HepG2 (cell line): ENCODE measurements around the gene ZBP1. TPM values are rescaled to one million over a fixed set of nuclear protein-coding genes. Genes with fewer than 3 reads are reported as not detected.

ENCODE experiments used
- DDIT3 ChIP-seq: sonication (generic); formaldehyde crosslinking; IDR thresholded peaks from 2 replicates; pipeline ENCODE4 v1.4.0; 2020; ENCODE audit warnings: mild to moderate bottlenecking, missing genetic modification reagents
- E2F2 ChIP-seq: sonication (generic); formaldehyde crosslinking; IDR thresholded peaks from 2 replicates; pipeline ENCODE4 v1.4.0; 2020; ENCODE audit warnings: missing genetic modification reagents, borderline replicate concordance
- ESRRA ChIP-seq: sonication (generic); formaldehyde crosslinking; IDR thresholded peaks from 2 replicates; pipeline ENCODE4 v1.5.1; 2020; ENCODE audit warnings: mild to moderate bottlenecking, low read depth, missing genetic modification reagents
- GTF2F1 ChIP-seq: fragments of 150-350 bp; IDR thresholded peaks from 2 replicates; pipeline ENCODE4 v1.6.1; 2014; ENCODE audit warnings: low read length
- HHEX ChIP-seq: IDR thresholded peaks from 2 replicates; pipeline ENCODE4 v1.6.1; 2016; ENCODE audit warnings: control low read depth
- KMT2A ChIP-seq: sonication (generic); formaldehyde crosslinking; IDR thresholded peaks from 2 replicates; pipeline ENCODE4 v1.4.0; 2020; ENCODE audit warnings: missing genetic modification reagents
- MBNL3 ChIP-seq: fragments of 250-450 bp; sonication (Bioruptor Pico); conservative IDR thresholded peaks from 2 replicates; pipeline ENCODE4 v1.8.0; 2022; ENCODE audit warnings: mild to moderate bottlenecking, inconsistent platforms
- MXD4 ChIP-seq: IDR thresholded peaks from 2 replicates; pipeline ENCODE4 v1.6.1; 2016; ENCODE audit warnings: mild to moderate bottlenecking, missing biosample characterization, missing genetic modification reagents
- NFKBIZ ChIP-seq: IDR thresholded peaks from 2 replicates; pipeline ENCODE4 v1.6.1; 2018; ENCODE audit warnings: missing genetic modification reagents, missing compliant biosample characterization
- PLSCR1 ChIP-seq: sonication (generic); formaldehyde crosslinking; IDR thresholded peaks from 2 replicates; pipeline ENCODE4 v1.5.0; 2020; ENCODE audit warnings: missing genetic modification reagents, mild to moderate bottlenecking, borderline replicate concordance
- TAF15 ChIP-seq: fragments of 200-400 bp; formaldehyde crosslinking; IDR thresholded peaks from one replicate; pipeline ENCODE4 v1.6.1; 2018; ENCODE audit warnings: mild to moderate bottlenecking, low read depth, low read length; ENCODE audit not compliant: poor library complexity, severe bottlenecking
- TBL1XR1 ChIP-seq: fragments of 150-350 bp; IDR thresholded peaks from 2 replicates; pipeline ENCODE4 v1.6.1; 2014; ENCODE audit warnings: borderline replicate concordance, low read length; ENCODE audit not compliant: partially characterized antibody
- ZFP36 ChIP-seq: fragments of 150-350 bp; IDR thresholded peaks from 2 replicates; pipeline ENCODE4 v1.6.1; 2018; ENCODE audit warnings: borderline replicate concordance, low read length, low read depth; ENCODE audit not compliant: partially characterized antibody
- ZNF224 ChIP-seq: sonication (generic); formaldehyde crosslinking; IDR thresholded peaks from 2 replicates; pipeline ENCODE4 v1.5.0; 2020; ENCODE audit warnings: mild to moderate bottlenecking, missing genetic modification reagents
- ZNF264 ChIP-seq: sonication (generic); formaldehyde crosslinking; IDR thresholded peaks from 2 replicates; pipeline ENCODE4 v1.4.0; 2020; ENCODE audit warnings: missing genetic modification reagents
- ZNF615 ChIP-seq: sonication (generic); formaldehyde crosslinking; IDR thresholded peaks from 2 replicates; pipeline ENCODE4 v1.5.0; 2020; ENCODE audit warnings: mild to moderate bottlenecking, missing genetic modification reagents, borderline replicate concordance
- ZNF75D ChIP-seq: sonication (generic); formaldehyde crosslinking; IDR thresholded peaks from 2 replicates; pipeline ENCODE4 v1.8.1; 2023; ENCODE audit warnings: missing genetic modification reagents, mild to moderate bottlenecking, borderline replicate concordance
- ZNF782 ChIP-seq: sonication (generic); formaldehyde crosslinking; IDR thresholded peaks from 2 replicates; pipeline ENCODE4 v1.4.0; 2020; ENCODE audit warnings: missing genetic modification reagents, mild to moderate bottlenecking, borderline replicate concordance
- polyA plus RNA-seq, 8 experiments: library from polyadenylated mRNA; depleted of rRNA in 3 of 8; stranded (reverse) in 7 of 8; unstranded in 1 of 8; fragments of >200 nt; fragmentation: Illumina TruSeq in 4 of 8; extraction: Trizol in 4 of 8; gene quantifications; 2 replicates each; pipeline versions ENCODE4 v1.2.1 to v1.2.3, GENCODE V29; 2011 to 2016; ENCODE audit warnings: low read depth in 4 of 8, missing spikeins in 1 of 8, mixed read lengths in 1 of 8; ENCODE audit not compliant: insufficient read depth in 1 of 8
- total RNA-seq, 5 experiments: library from RNA; depleted of rRNA; stranded (reverse); fragments of >200 nt; fragmentation: Illumina TruSeq; extraction: Trizol; gene quantifications; 2 replicates each; pipeline ENCODE4 v1.2.3, GENCODE V29; 2016; ENCODE audit warnings: low read depth in 1 of 5
- TF ChIP-seq, protein P1 (sequence below): sonication (generic); formaldehyde crosslinking; IDR thresholded peaks from 2 replicates; pipeline ENCODE4 v1.8.1; 2023; ENCODE audit warnings: mild to moderate bottlenecking, moderate library complexity, missing genetic modification reagents
- TF ChIP-seq, protein P2 (sequence below): sonication (generic); formaldehyde crosslinking; IDR thresholded peaks from 2 replicates; pipeline ENCODE4 v1.4.0; 2020; ENCODE audit warnings: missing genetic modification reagents, mild to moderate bottlenecking, borderline replicate concordance
- TF ChIP-seq, protein P3 (sequence below): IDR thresholded peaks from 2 replicates; pipeline ENCODE4 v1.6.1; 2016; ENCODE audit warnings: missing genetic modification reagents, missing compliant biosample characterization

Gene ZBP1
- total and polyA plus RNA-seq, 2 of the 13 experiments (the other 11 are each of a cell fraction or from before 2014, with no cell fraction given) = not detected

DNA sequence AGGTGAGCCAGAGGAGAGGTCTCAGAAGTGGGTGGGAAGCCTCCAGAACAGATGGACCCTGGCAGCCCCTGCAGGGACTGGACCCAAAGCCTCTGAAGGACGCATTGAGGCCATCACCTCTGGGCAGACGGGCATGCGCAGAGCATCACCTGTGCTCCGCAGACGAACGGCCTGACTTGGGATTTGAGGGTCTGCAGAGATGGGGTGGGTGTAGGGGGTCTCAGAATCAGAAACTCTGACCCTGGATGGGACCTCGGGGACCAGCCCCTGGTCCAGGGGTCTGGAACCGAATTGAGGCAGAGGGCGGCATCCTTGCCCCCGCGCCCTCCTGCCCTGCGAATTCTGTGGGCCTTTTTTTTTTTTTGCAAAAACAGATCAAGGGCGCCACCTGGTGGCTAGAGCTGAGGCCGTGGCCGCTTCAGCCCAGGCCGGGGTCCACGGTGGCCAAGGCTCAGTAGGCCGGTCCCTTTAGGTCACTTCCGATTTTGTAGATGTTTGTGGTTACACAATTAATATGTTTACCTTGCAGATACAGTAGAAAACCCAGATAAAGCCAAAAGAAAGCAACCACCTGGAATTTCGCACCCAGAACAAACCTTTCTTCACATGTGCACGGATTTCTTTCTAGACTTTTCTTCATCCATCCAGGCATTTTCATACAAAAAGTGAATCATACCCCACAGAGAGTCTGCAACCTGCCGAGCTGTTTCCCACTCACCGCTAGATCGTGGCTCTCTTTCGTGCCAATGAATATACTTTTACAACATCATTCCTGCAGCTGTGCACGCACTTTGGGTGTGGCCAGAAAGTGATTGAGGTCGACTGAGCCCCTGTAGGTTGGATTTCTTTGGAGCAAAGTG lies 25.9 kb downstream of the ZBP1 start (continued):
- TF ChIP-seq, protein P1, sequence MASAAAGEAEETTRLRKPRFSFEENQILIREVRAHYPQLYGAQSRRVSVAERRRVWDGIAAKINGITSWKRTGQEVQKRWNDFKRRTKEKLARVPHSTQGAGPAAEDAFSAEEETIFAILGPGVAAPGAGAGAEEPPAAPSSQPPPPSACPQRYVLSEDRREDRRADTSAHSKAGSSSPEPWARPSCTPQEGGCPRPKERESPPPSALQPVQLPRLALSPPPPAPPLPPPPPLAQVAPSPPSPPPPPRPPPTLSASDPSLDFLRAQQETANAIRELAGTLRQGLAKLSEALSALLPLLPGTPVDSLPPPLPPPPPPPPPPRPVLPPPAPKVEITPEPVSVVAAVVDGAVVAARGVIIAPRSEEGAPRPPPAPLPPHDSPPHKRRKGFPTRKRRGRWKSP (CRISPR knock-in tag) = no peak
- no peak for TF ChIP-seq ZFP36
- no peak; the same call in 1 of the 2 replicates for TF ChIP-seq GTF2F1
- TF ChIP-seq TAF15 = no peak
- no peak for TF ChIP-seq KMT2A (CRISPR knock-in tag)
- TF ChIP-seq, protein P2, sequence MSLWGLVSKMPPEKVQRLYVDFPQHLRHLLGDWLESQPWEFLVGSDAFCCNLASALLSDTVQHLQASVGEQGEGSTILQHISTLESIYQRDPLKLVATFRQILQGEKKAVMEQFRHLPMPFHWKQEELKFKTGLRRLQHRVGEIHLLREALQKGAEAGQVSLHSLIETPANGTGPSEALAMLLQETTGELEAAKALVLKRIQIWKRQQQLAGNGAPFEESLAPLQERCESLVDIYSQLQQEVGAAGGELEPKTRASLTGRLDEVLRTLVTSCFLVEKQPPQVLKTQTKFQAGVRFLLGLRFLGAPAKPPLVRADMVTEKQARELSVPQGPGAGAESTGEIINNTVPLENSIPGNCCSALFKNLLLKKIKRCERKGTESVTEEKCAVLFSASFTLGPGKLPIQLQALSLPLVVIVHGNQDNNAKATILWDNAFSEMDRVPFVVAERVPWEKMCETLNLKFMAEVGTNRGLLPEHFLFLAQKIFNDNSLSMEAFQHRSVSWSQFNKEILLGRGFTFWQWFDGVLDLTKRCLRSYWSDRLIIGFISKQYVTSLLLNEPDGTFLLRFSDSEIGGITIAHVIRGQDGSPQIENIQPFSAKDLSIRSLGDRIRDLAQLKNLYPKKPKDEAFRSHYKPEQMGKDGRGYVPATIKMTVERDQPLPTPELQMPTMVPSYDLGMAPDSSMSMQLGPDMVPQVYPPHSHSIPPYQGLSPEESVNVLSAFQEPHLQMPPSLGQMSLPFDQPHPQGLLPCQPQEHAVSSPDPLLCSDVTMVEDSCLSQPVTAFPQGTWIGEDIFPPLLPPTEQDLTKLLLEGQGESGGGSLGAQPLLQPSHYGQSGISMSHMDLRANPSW = no peak
- no peak for TF ChIP-seq E2F2 (CRISPR knock-in tag)
- TF ChIP-seq, protein P3, sequence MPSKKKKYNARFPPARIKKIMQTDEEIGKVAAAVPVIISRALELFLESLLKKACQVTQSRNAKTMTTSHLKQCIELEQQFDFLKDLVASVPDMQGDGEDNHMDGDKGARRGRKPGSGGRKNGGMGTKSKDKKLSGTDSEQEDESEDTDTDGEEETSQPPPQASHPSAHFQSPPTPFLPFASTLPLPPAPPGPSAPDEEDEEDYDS (CRISPR knock-in tag) = no peak
- TF ChIP-seq ZNF615 = no peak
- TF ChIP-seq ZNF782 (CRISPR knock-in tag) = no peak
- TF ChIP-seq DDIT3 (CRISPR knock-in tag) = no peak
- no peak for TF ChIP-seq ZNF224 (CRISPR knock-in tag)
- TF ChIP-seq NFKBIZ = no peak
- peak; percentile 22 for TF ChIP-seq TBL1XR1
- no peak for TF ChIP-seq ESRRA (CRISPR knock-in tag)
- TF ChIP-seq MBNL3 (CRISPR knock-in tag) = no peak
- no peak for TF ChIP-seq PLSCR1
- no peak for TF ChIP-seq MXD4 (CRISPR knock-in tag)
- TF ChIP-seq ZNF264 = no peak
- TF ChIP-seq ZNF75D (CRISPR knock-in tag) = no peak
- peak; percentile 32; the same call in 1 of the 2 replicates for TF ChIP-seq HHEX (CRISPR knock-in tag)
